Ishikawa (cell line): ENCODE data around the gene DNM2.

Experiments used
- EP300 ChIP-seq: IDR thresholded peaks from 2 replicates; pipeline ENCODE4 v1.6.1; 2012; ENCODE audit warnings: borderline replicate concordance
- NFIC ChIP-seq: IDR thresholded peaks from 2 replicates; pipeline ENCODE4 v1.6.1; 2012
- REST ChIP-seq: IDR thresholded peaks from 2 replicates; pipeline ENCODE4 v1.6.1; 2012; ENCODE audit warnings: low read depth, mild to moderate bottlenecking
- TAF1 ChIP-seq: IDR thresholded peaks from 2 replicates; pipeline ENCODE4 v1.6.1; 2012; ENCODE audit warnings: low read depth, mild to moderate bottlenecking
- TCF12 ChIP-seq: IDR thresholded peaks from 2 replicates; pipeline ENCODE4 v1.6.1; 2012; ENCODE audit warnings: low read depth
- TEAD4 ChIP-seq: IDR thresholded peaks from 2 replicates; pipeline ENCODE4 v1.6.1; 2012
- YY1 ChIP-seq: IDR thresholded peaks from 2 replicates; pipeline ENCODE4 v1.6.1; 2012; ENCODE audit warnings: low read depth

- no peak for TF ChIP-seq REST
- TF ChIP-seq NFIC = no peak
- no peak for TF ChIP-seq TAF1
- TF ChIP-seq TEAD4 = no peak
- TF ChIP-seq TCF12 = no peak
- no peak for TF ChIP-seq EP300
- no peak for TF ChIP-seq YY1
Measured at GRCh38 chr19:10708291-10708690, 9.6 kb upstream of the DNM2 start.
